22Rv1 (cell line): ENCODE results near the gene CHRDL2.

Source experiments
- CTCF ChIP-seq: fragments of 450-650 bp; IDR thresholded peaks from 2 replicates; pipeline ENCODE4 v1.5.1; 2017; ENCODE audit warnings: mild to moderate bottlenecking
- ZFX ChIP-seq: fragments of 450-650 bp; IDR thresholded peaks from 2 replicates; pipeline ENCODE4 v1.6.1; 2017; ENCODE audit warnings: antibody characterized with exemption, borderline replicate concordance

GRCh38 chr11:74721479-74721835, 9.8 kb downstream of the CHRDL2 start:
- TF ChIP-seq CTCF (no peak), ZFX (no peak)
